ENCODE results near the gene ADGRV1. TPM values are rescaled to one million over a fixed set of nuclear protein-coding genes. Genes with fewer than 3 reads are reported as not detected.

ADGRV1 gene
- total RNA-seq, 4 donors from 2014 or later: 0.08 to 0.87 (median 0.41) TPM

- H3K36me3 ChIP-seq: no peaks in the 10 kb centered on the region
- 77 to 85% methylated on average over 3 of the region's 3 CpGs for WGBS, 2 donors (ENCODE audit: low coverage in 1 of 2)
- no peaks in the 10 kb centered on the region for H3K9me3 ChIP-seq
- H3K4me3 ChIP-seq: no peak overlapping the region
- no peak overlapping the region for H3K27ac ChIP-seq
- H3K4me1 ChIP-seq: no peaks in the 10 kb centered on the region
- ATAC-seq: no peak
- TF ChIP-seq POLR2AphosphoS5 (IDR thresholded peaks at IDR 0.05) (no peak), EP300 (IDR thresholded peaks at IDR 0.05) (no peak), CTCF (IDR thresholded peaks at IDR 0.05) (no peak), POLR2A (IDR thresholded peaks at IDR 0.05) (no peak)
- H3K27me3 ChIP-seq: peaks cover 31% of the 10 kb centered on the region
Observed at GRCh38 chr5:90550963-90551362, 7.6 kb upstream of the ADGRV1 start.

- TF ChIP-seq EP300 (IDR thresholded peaks at IDR 0.05) (no peak), POLR2AphosphoS5 (IDR thresholded peaks at IDR 0.05) (no peak), POLR2A (IDR thresholded peaks at IDR 0.05) (no peak), CTCF (IDR thresholded peaks at IDR 0.05) (no peak)
- no peak overlapping the region for H3K27ac ChIP-seq
- WGBS, 2 donors (ENCODE audit: low coverage in 1 of 2): 75 to 100% methylated on average over 2 to 5 of the region's 5 CpGs
- no peaks in the 10 kb centered on the region for H3K36me3 ChIP-seq
- H3K9me3 ChIP-seq: no peaks in the 10 kb centered on the region
- no peak for ATAC-seq
- H3K27me3 ChIP-seq: peaks cover 35% of the 10 kb centered on the region
- H3K4me1 ChIP-seq: no peaks in the 10 kb centered on the region
- H3K4me3 ChIP-seq: no peak overlapping the region
Observed at GRCh38 chr5:90551376-90551775, 7.2 kb upstream of the ADGRV1 start.

- Histone ChIP-seq H3K36me3 (no peaks in the 10 kb centered on the region), H3K4me1 (peaks cover 0 to 12% (median 4%) of the 10 kb centered on the region in 3 donors), H3K27me3 (peaks cover 52% of the 10 kb centered on the region), H3K4me3 (no peak overlapping the region), H3K27ac (no peak overlapping the region), H3K9me3 (no peaks in the 10 kb centered on the region)
- no peak for ATAC-seq
- TF ChIP-seq POLR2AphosphoS5 (IDR thresholded peaks at IDR 0.05) (no peak), POLR2A (IDR thresholded peaks at IDR 0.05) (no peak), EP300 (IDR thresholded peaks at IDR 0.05) (no peak), CTCF (IDR thresholded peaks at IDR 0.05) (no peak)
Observed at GRCh38 chr5:90553711-90554110, 4.9 kb upstream of the ADGRV1 start.

DNA sequence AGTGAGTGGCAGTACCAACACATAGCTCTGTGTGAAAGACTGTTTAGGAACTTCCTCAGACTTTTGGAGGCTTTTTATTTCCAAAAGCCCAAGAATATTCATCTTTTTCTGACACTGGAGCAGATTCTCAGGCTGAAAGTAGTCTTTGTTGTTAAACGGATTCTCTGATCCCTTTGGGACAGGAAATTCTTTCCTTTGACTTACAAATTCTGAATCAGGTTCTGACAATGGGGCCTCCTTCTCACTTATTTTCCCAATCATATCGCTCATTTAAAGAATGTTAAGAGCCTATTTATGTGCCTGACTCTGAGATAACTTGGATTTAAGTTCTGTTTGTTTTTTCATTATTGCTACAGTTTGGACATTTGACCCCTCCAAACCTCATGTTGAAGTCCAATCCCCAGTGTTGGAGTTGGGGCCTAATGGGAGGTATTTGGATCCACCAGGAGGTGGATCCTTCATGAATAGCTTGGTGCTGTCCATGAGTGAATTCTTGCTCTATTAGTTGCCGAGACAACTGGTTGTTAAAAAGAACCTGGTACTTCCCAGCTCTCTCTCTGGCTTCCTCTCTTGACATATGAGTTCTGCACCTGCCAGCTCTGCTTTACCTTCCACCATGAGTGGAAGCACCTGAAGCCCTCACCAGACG lies 4.1 kb upstream of the ADGRV1 start:
- Histone ChIP-seq H3K27ac (no peak overlapping the region), H3K36me3 (no peaks in the 10 kb centered on the region), H3K9me3 (no peaks in the 10 kb centered on the region), H3K27me3 (peaks cover 59% of the 10 kb centered on the region), H3K4me3 (no peak overlapping the region), H3K4me1 (peaks cover 0 to 17% (median 7%) of the 10 kb centered on the region in 3 donors)
- WGBS, 2 donors (ENCODE audit: low coverage in 1 of 2): 56 to 61% methylated on average over 3 to 4 of the region's 4 CpGs
- ATAC-seq: no peak
- TF ChIP-seq EP300 (IDR thresholded peaks at IDR 0.05): no peak
- TF ChIP-seq POLR2AphosphoS5 (IDR thresholded peaks at IDR 0.05): no peak
- no peak for TF ChIP-seq POLR2A (IDR thresholded peaks at IDR 0.05)
- no peak for TF ChIP-seq CTCF (IDR thresholded peaks at IDR 0.05)

DNA sequence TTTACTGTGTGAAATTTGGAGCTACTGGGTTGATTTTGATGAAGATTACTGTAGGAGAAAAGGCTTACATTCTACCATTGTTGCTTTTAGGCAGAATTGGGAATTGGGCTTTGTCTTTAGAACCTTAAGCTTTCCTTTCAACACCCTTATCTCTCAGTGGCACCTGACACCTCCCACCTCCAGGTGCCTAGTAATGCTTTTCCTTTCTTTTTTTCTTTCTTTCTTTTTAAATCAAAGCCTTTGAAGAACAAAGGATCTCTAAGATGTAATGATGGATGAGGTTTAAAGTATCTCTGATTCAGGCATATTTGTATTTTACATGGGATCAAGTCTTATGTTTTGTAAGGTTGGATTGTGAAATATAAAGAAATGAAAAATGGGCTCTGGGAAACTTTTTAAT lies 2.9 kb upstream of the ADGRV1 start:
- no peak for ATAC-seq
- H3K27me3 ChIP-seq: peaks cover 71% of the 10 kb centered on the region
- H3K9me3 ChIP-seq: no peaks in the 10 kb centered on the region
- no peak overlapping the region for H3K4me3 ChIP-seq
- no peak overlapping the region for H3K27ac ChIP-seq
- TF ChIP-seq EP300 (IDR thresholded peaks at IDR 0.05): no peak
- no peak for TF ChIP-seq CTCF (IDR thresholded peaks at IDR 0.05)
- no peak for TF ChIP-seq POLR2AphosphoS5 (IDR thresholded peaks at IDR 0.05)
- TF ChIP-seq POLR2A (IDR thresholded peaks at IDR 0.05): no peak
- no peaks in the 10 kb centered on the region for H3K36me3 ChIP-seq
- peaks cover 0 to 17% (median 7%) of the 10 kb centered on the region in 3 donors for H3K4me1 ChIP-seq
